RCC 7860 (cell line): ENCODE results near the gene CCDC180.
"Not testable (repeated sequence)": the region's sequence is repeated elsewhere in the genome, so short reads cannot be mapped to it uniquely, and the experiment has no call there.

ENCODE experiments used
- DNase-seq: peaks from one replicate; pipeline ENCODE4 v3.0.0-alpha.2; 2015; ENCODE audit warnings: low spot score
- FAIRE-seq: peaks from 2 replicates; lab custom pipeline; 2012; peaks lifted over from hg19 to GRCh38; lab: Jason Lieb, UNC

CCDC180 gene

DNA sequence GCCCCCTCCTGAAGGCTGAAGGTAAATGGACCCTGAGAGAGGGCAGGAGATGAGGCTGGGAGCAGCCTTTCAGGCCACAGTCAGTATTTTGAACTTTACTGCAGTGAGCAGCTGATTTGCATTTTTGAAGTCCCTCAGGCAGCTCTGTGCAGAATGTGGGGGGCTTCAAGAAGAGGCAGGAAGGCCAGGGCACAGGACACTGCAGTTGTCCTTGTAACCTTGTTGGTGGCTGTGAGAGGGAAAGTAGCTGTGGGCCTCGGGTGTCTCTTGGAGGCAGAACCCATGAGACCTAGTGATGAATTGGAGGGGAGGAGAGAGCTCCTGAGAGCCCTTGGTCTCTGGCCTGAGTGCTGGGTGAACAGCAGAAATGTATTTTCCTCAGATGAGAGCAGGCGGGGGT lies 2.6 kb downstream of the CCDC180 start:
- no peak for DNase-seq
- FAIRE-seq = no peak

DNA sequence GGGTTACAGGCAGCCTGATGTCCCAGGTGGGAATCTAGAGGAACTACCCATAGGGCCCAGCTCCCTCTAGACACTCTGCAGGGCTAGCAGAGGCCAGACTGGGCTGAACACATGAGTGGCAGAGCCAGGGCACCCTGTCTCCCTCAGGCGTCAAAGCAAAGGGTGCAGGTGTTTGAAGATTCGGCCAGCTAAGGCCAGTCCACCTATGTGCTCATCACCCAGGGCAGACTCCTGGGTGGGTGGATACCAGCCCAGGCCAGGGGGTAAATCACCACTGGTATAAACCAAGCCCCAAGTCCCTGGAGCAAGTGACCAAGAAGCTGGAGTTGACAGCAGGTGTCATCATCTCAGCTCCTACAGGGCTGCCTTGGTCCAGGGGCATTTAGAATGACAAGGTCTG lies 3.4 kb downstream of the CCDC180 start:
- FAIRE-seq (no peak), DNase-seq (no peak)

GRCh38 chr9:97311798-97312500 lies 4.5 kb downstream of the CCDC180 start:
- FAIRE-seq (no peak), DNase-seq (no peak)

GRCh38 chr9:97312556-97312955 lies 5.1 kb downstream of the CCDC180 start:
- no peak for DNase-seq
- FAIRE-seq = no peak

GRCh38 chr9:97313243-97313642 lies 5.8 kb downstream of the CCDC180 start:
- FAIRE-seq = no peak

DNA sequence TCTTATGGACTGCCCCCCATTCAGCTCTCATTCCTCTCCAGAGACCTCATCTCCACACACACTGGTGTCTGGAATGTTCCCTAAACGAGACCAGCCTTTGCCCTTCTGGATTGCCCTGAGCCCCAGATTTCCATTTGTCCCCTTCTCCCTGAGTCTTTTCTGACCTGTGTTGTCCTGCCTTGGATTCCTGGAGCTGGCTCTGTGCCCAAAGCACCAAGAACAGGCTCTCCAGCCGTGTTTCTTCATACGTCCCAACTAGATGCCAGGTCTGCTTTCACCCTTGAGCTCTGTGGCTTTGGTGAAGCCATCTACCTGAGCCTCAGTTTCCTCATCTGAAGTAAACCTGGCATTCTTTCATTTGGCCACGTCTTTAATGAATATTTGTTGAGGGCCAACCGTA lies 6.3 kb downstream of the CCDC180 start:
- DNase-seq (no peak), FAIRE-seq (no peak)

More at GRCh38 chr9:97313243-97313642, 5.8 kb downstream of the CCDC180 start:
- no peak for DNase-seq

DNA sequence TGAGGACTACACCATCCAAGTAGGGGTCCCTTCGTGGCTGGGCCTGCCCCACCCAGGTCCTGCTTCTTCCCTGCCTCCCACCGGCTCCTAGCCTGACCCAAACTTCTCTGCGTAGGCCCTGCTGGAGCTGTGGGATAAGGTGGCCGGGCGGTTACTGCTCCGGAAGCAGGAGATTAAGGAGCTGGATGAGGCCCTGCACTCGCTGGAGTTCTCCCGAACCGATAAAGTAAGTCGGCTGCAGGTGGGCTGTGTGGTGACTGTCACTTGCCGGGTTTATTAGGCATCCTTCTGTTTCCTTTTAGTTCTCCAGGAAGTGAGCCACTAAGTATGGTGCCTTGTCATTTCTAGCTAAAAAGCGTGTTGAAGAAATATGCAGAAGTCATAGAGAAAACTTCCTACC lies 7.0 kb downstream of the CCDC180 start:
- FAIRE-seq = no peak

GRCh38 chr9:97315550-97315949 lies 8.1 kb downstream of the CCDC180 start:
- DNase-seq (no peak), FAIRE-seq (no peak)

More for the DNA sequence above, 7.0 kb downstream of the CCDC180 start:
- no peak for DNase-seq

GRCh38 chr9:97316904-97317303 lies 9.4 kb downstream of the CCDC180 start:
- DNase-seq (no peak), FAIRE-seq (no peak)

DNA sequence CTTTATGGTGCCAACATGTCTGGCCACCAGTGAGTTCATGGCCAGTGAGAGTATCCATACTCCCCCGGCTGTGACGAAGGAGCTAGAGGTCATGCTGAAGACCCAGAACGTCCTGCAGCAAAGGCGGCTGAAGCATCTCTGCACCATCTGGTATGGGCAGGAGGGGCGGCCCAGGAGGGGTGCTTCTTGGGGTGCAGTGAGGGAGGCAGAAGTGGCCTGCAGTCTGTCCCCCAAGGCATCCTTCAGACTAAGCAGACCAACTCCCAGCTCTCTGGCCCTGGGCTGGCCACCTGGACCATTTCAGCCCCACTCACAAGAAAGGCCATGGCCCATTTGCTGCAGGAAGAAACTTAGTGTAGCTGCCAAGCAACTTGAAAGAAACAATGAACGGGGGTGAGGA lies 11.0 kb downstream of the CCDC180 start:
- FAIRE-seq = no peak

GRCh38 chr9:97319395-97319794 lies 11.9 kb downstream of the CCDC180 start:
- DNase-seq (no peak), FAIRE-seq (no peak)

More for the DNA sequence above, 11.0 kb downstream of the CCDC180 start:
- no peak for DNase-seq

GRCh38 chr9:97320080-97320642 lies 12.7 kb downstream of the CCDC180 start:
- no peak for FAIRE-seq
- no peak for DNase-seq

DNA sequence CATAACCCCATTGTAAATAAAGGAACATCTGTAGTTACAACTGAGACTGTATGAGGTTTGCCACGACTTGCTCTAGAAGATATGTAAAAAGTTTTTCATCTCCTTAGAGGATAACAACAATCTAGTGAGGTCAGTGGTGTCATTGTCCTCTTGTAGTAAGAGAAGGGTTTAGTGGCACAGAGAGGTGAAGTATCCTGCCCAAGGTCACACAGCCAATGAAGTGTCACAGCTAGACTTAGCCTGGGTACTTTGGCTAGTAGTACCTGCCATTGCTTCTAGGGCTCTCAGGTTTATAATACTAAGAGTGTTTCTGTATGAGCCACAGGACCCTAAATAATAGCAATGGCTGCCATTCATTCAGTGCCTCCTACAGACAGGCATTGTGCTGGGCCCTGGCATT lies 13.8 kb downstream of the CCDC180 start:
- no peak for FAIRE-seq

DNA sequence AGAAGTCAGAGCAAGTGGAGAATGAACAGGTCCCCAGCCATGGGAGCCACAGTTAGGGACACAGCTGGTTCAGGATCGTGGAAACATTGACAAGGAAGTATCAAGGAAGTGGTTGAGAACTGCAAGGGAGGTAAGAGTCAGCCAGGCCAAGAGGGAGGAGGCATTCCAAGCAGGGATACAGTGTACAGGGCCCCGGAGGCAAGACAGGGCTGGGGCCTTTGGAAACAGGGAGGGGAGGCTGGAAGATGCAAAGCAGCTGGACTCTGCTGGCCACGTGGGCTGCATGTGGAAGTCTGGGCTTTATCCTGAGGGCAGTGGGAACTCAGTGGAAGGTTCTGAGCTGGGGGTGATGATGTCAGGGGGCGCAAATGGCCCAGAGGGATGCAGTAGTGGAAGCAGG lies 14.2 kb downstream of the CCDC180 start:
- FAIRE-seq (no peak), DNase-seq (no peak)

More for the DNA sequence above, 13.8 kb downstream of the CCDC180 start:
- DNase-seq = no peak

DNA sequence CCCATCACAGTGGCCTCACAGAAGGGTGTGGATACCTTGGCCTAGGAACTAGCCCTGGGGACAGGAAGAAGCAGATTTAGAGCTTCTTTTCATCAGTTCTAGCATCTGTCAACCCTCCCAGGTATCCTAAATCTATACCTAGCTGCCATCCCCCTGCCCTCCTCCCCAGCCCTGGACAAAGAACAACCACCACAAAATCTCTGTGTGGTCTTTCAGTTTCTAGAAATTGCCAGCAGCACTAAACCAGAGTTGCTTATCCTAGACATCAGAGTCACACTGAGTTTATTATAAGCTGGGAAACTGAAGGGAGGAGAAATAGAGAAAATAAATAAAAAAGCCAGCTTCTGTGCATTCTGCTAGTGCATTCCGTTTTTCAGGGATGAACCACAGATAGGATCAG lies 14.6 kb downstream of the CCDC180 start:
- DNase-seq (no peak), FAIRE-seq (no peak)

- FAIRE-seq (no peak), DNase-seq (no peak)
Observed at GRCh38 chr9:97324954-97325353, 17.5 kb downstream of the CCDC180 start.

GRCh38 chr9:97327562-97327961 lies 20.1 kb downstream of the CCDC180 start:
- FAIRE-seq (no peak), DNase-seq (no peak)

GRCh38 chr9:97332993-97333392 lies 25.5 kb downstream of the CCDC180 start:
- FAIRE-seq = no peak

DNA sequence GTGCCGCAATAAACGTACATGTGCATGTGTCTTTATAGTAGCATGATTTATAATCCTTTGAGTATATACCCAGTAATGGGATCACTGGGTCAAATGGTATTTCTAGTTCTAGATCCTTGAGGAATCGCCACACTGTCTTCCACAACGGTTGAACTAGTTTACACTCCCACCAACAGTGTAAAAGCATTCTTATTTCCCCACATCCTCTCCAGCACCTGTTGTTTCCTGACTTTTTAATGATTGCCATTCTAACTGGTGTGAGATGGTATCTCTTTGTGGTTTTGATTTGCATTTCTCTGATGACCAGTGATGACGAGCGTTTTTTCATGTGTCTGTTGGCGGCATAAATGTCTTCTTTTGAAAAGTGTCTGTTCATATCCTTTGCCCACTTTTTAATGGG lies 28.2 kb downstream of the CCDC180 start:
- not testable (repeated sequence) for FAIRE-seq, DNase-seq

More at GRCh38 chr9:97332993-97333392, 25.5 kb downstream of the CCDC180 start:
- DNase-seq = no peak

- FAIRE-seq = no peak
- DNase-seq = no peak
Observed at GRCh38 chr9:97348871-97349270, 41.4 kb downstream of the CCDC180 start.

GRCh38 chr9:97349400-97349799 lies 41.9 kb downstream of the CCDC180 start:
- DNase-seq = no peak
- no peak for FAIRE-seq

DNA sequence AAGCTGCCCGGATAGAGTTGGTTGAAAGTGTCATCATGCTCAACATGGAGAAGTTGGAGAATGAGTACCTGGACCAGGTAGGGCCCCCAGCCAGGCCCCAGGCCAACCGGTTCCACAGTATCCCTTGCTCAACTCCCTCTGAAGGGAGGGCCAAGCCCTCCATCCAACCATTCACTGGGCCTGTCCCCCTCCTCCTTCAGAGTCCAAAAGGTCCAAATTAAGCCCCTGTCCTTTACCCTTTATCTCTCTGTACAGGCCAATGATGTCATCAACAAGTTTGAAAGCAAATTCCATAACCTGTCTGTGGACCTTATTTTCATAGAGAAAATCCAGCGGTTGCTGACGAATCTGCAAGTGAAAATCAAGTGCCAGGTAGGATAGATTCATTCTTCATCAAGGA lies 47.2 kb downstream of the CCDC180 start:
- FAIRE-seq (no peak), DNase-seq (no peak)

GRCh38 chr9:97357056-97357455 lies 49.6 kb downstream of the CCDC180 start:
- FAIRE-seq (no peak), DNase-seq (no peak)
